ENCODE measurements around the gene ADAMTS12. TPM values are rescaled to one million over a fixed set of nuclear protein-coding genes. Genes with fewer than 3 reads are reported as not detected.

Gene ADAMTS12
- total and polyA plus RNA-seq, 2 of the 8 experiments (the other 6 are each of a cell fraction or from before 2014, with no cell fraction given): 6.4 to 12.8 TPM

DNA sequence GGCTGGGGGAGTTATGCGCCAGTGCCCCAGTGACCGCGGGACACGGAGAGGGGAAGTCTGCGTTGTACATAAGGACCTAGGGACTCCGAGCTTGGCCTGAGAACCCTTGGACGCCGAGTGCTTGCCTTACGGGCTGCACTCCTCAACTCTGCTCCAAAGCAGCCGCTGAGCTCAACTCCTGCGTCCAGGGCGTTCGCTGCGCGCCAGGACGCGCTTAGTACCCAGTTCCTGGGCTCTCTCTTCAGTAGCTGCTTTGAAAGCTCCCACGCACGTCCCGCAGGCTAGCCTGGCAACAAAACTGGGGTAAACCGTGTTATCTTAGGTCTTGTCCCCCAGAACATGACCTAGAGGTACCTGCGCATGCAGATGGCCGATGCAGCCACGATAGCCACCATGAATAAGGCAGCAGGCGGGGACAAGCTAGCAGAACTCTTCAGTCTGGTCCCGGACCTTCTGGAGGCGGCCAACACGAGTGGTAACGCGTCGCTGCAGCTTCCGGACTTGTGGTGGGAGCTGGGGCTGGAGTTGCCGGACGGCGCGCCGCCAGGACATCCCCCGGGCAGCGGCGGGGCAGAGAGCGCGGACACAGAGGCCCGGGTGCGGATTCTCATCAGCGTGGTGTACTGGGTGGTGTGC is 44.7 kb upstream of the ADAMTS12 start, which contains the start of gene RXFP3:
RXFP3 (plus strand) TSS at position 6 of the 636 bp plus-strand sequence; CDS start at position 361, 355 bp downstream.
- Histone ChIP-seq H2AK5ac (ENCODE audit: low read depth, low read length) (no peak within 1 kb of the TSS), H3K14ac (ENCODE audit: insufficient read length) (no peak within 1 kb of the TSS), H3K23me2 (ENCODE audit: low read depth, low read length) (peaks cover 7% of the 10 kb centered on the region), H3K4ac (replicated peaks; ENCODE audit: insufficient read length, low read depth, low read length) (no peak within 1 kb of the TSS), H4K91ac (replicated peaks; ENCODE audit: insufficient read length, low read length) (no peak within 1 kb of the TSS), H4K20me1 (replicated peaks in 1 of 2; ENCODE audit: control insufficient read depth in 1 of 2, insufficient read depth in 2 of 2, low read length in 2 of 2) (no peaks in the 10 kb centered on the region), H3K9ac (replicated peaks in 1 of 4; ENCODE audit: extremely low read depth in 1 of 4, low read depth in 3 of 4, low read length in 3 of 4) (peak within 1 kb of the TSS in 1 of 4 experiments; percentile 61; a peak in 1 of 7 replicates), H3K4me3 (ENCODE audit: extremely low read depth in 1 of 4, insufficient read depth in 2 of 4, low read depth in 3 of 4, low read length in 4 of 4) (peak within 1 kb of the TSS; percentile 45 to 71 (median 66)), H2BK20ac (ENCODE audit: low read length) (no peak within 1 kb of the TSS), H3K36me3 (ENCODE audit: control insufficient read depth in 2 of 4, insufficient read depth in 4 of 4, low read length in 3 of 4) (no peaks in the 10 kb centered on the region), H3K9me3 (ENCODE audit: insufficient read depth in 2 of 2, low read depth in 1 of 2, low read length in 1 of 2) (no peaks in the 10 kb centered on the region), H3K18ac (ENCODE audit: extremely low read depth, low read length) (no peak within 1 kb of the TSS), H3K4me1 (replicated peaks in 1 of 4; ENCODE audit: control insufficient read depth in 3 of 4, insufficient read depth in 4 of 4, low read length in 3 of 4) (peaks cover under 1 to 4% (median 2%) of the 10 kb centered on the region in 4 experiments; a peak in 4 of 7 replicates), H2BK5ac (ENCODE audit: low read depth, low read length) (0 out of 2 replicates have a peak within 1 kb of the TSS, but pooled peaks have one; percentile 45), H2BK12ac (ENCODE audit: low read depth, low read length) (peak within 1 kb of the TSS; percentile 83; the same call in 1 of the 2 replicates), H3K4me2 (ENCODE audit: insufficient read depth in 1 of 2, low read depth in 2 of 2, low read length in 2 of 2) (peak within 1 kb of the TSS; percentile 82 to 98), H3K56ac (replicated peaks; ENCODE audit: insufficient read length, low read depth, low read length) (no peak within 1 kb of the TSS), H4K8ac (ENCODE audit: extremely low read depth, insufficient read depth, low read length) (no peak within 1 kb of the TSS), H2BK15ac (ENCODE audit: low read length) (no peak within 1 kb of the TSS; the same call in 1 of the 2 replicates), H3K23ac (ENCODE audit: insufficient read length) (no peak within 1 kb of the TSS), H3K79me1 (ENCODE audit: low read depth, low read length) (no peaks in the 10 kb centered on the region), H3K27me3 (replicated peaks in 1 of 4; ENCODE audit: control insufficient read depth in 3 of 4, extremely low read depth in 1 of 4, insufficient read depth in 3 of 4, low read length in 3 of 4) (peaks cover 0 to 17% (median 13%) of the 10 kb centered on the region in 4 experiments; a peak in 5 of 7 replicates), H3K79me2 (ENCODE audit: control insufficient read depth in 1 of 2, insufficient read depth in 2 of 2, low read length in 2 of 2) (no peaks in the 10 kb centered on the region), H2AFZ (ENCODE audit: low read length) (peak within 1 kb of the TSS; percentile 94), H4K5ac (ENCODE audit: insufficient read length, low read depth, low read length) (no peak within 1 kb of the TSS), H2BK120ac (replicated peaks; ENCODE audit: low read depth, low read length) (no peak within 1 kb of the TSS), H3K27ac (ENCODE audit: low read depth, low read length) (no peak within 1 kb of the TSS)
- FAIRE-seq (no peak), DNase-seq (ENCODE audit: low read depth in 1 of 2, low spot score in 2 of 2) (peak in 1 of 2 experiments; percentile 66)
- 53% methylated on average over 45 of the region's 45 CpGs; no CpG with 5 or more reads in 1 of the 2 experiments for WGBS, 2 experiments (ENCODE audit: extremely low coverage in 1 of 2, insufficient coverage in 1 of 2, insufficient read length in 1 of 2, insufficient replicate concordance in 2 of 2, low coverage in 1 of 2, low lambda C conversion rate in 2 of 2, missing lambda C conversion rate in 1 of 2)
- ChIA-PET CTCF (ENCODE audit: partially characterized antibody) (interaction anchor here (0.6 to 4.6 kb wide), 24 partner anchors 8 to 501 kb away, joined by 3 to 44 read pairs (median 4); partner anchors contain the start of gene ADAMTS12), POLR2A (ENCODE audit: partially characterized antibody) (no interaction called here)
- TF ChIP-seq RFX5 (IDR thresholded peaks at IDR 0.05; ENCODE audit: borderline replicate concordance, low read depth, low read length) (no peak), RAD21 (IDR thresholded peaks at IDR 0.05 in 1 of 2, conservative IDR thresholded peaks at IDR 0.05 in 1 of 2; ENCODE audit: low read depth in 2 of 2, low read length in 2 of 2) (no peak), TAF1 (IDR thresholded peaks at IDR 0.05; ENCODE audit: low read depth, low read length) (no peak)
- TF ChIP-seq, protein P1, sequence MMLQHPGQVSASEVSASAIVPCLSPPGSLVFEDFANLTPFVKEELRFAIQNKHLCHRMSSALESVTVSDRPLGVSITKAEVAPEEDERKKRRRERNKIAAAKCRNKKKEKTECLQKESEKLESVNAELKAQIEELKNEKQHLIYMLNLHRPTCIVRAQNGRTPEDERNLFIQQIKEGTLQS (IDR thresholded peaks at IDR 0.05; ENCODE audit: insufficient read depth, low read depth, low read length): no peak

All from H1 (cell line).